Hematopoietic multipotent progenitor cell (in vitro differentiated cells): ENCODE results near the gene BMPER. TPM values are rescaled to one million over a fixed set of nuclear protein-coding genes. Genes with fewer than 3 reads are reported as not detected.

Source experiments
- DNase-seq, 3 donors: peaks; one replicate each; pipeline ENCODE4 v3.0.0-alpha.2; 2011 to 2015; ENCODE audit warnings: low read depth in 2 of 3, low spot score in 2 of 3
- total RNA-seq: library from RNA; depleted of rRNA; stranded (reverse); fragments of >200 nt; gene quantifications from one replicate; pipeline ENCODE4 v1.2.3, GENCODE V29; 2012

The BMPER gene
- total RNA-seq, 1 donor, result under 0.01 TPM

- DNase-seq, result no peak
Measured at GRCh38 chr7:34057956-34058355, 152.6 kb downstream of the BMPER start.

GRCh38 chr7:34058801-34059135 lies 153.4 kb downstream of the BMPER start:
- DNase-seq, result no peak

GRCh38 chr7:34059136-34059828 lies 153.9 kb downstream of the BMPER start:
- no peak for DNase-seq

GRCh38 chr7:34060196-34060947 lies 155.0 kb downstream of the BMPER start:
- DNase-seq, result no peak

- no peak for DNase-seq
Measured at GRCh38 chr7:34061149-34061548, 155.8 kb downstream of the BMPER start.

- DNase-seq, result no peak
Measured at GRCh38 chr7:34062341-34062740, 157.0 kb downstream of the BMPER start.

- no peak for DNase-seq
Measured at GRCh38 chr7:34062826-34063225, 157.5 kb downstream of the BMPER start.

GRCh38 chr7:34064519-34065158 lies 159.3 kb downstream of the BMPER start:
- DNase-seq, result no peak

- DNase-seq, result no peak
Measured at GRCh38 chr7:34066411-34066810, 161.1 kb downstream of the BMPER start.

GRCh38 chr7:34067005-34067778 lies 161.9 kb downstream of the BMPER start:
- no peak for DNase-seq

GRCh38 chr7:34069676-34070075 lies 164.3 kb downstream of the BMPER start:
- no peak for DNase-seq

GRCh38 chr7:34070511-34071323 lies 165.4 kb downstream of the BMPER start:
- no peak for DNase-seq

- no peak for DNase-seq
Measured at GRCh38 chr7:34073676-34074075, 168.3 kb downstream of the BMPER start.

GRCh38 chr7:34074421-34074820 lies 169.1 kb downstream of the BMPER start:
- no peak for DNase-seq

- no peak for DNase-seq
Measured at GRCh38 chr7:34075523-34076370, 170.4 kb downstream of the BMPER start.

- DNase-seq, result no peak
Measured at GRCh38 chr7:34077168-34077567, 171.8 kb downstream of the BMPER start.

GRCh38 chr7:34078864-34079263 lies 173.5 kb downstream of the BMPER start:
- DNase-seq, result no peak

GRCh38 chr7:34080513-34080912 lies 175.2 kb downstream of the BMPER start:
- no peak for DNase-seq

GRCh38 chr7:34081935-34082334 lies 176.6 kb downstream of the BMPER start:
- no peak for DNase-seq
